ENCODE data around the gene SF3B1.

SF3B1 gene

DNA sequence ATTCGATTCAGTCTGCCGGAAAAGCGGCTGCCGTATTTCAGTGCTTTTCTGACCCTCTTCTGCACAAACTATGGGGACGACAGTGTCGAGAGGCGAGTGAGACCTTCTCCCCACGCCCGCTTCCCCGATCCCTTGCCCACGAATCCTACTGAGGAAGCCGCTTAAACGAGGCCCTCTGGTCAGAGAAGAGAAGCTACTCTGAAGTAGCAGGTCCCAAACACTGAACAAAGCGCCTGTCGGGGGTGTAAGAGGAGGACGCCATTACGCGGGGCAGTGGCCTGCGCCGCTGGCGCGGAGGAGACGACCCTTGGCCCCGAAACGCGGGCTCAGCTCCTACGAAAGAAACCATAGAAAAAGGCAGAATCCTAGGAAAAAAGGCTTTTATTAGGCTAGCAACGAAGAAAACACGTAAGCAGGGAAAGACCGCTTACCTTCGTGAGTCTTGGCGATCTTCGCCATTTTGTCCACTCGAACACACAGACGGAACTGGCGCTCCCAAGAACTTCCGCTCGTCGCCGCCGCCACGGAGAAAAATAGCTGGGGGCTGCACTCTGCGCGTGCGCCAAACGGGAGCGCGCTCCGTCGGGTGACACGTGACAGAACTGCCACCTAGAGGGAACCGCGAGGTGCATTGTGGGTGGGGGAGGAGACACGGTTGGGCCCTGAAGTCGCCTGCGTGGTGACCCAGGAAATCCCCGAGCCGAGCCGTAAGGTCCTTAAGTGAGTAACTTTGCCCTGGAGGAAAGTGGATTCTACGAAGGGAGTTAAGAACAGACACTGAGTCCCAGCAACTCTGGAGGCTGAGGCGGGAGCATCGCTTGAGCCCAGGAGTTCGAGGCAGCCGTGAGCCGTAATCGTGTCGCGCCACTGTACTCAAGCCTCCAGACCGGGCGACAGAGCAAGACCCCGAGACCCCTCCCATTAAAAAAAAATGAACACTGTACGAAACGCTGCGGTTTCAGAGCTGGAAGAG lies at the start of gene SF3B1:
Gene SF3B1 (minus strand): TSS at position 488 of the 973 bp plus-strand sequence. CDS start 29 bp downstream, at position 459.
- peak; percentile 99 for DNase-seq

GRCh38 chr2:197484248-197484647 lies 49.4 kb upstream of the SF3B1 start:
- DNase-seq, result peak; percentile 39

DNA sequence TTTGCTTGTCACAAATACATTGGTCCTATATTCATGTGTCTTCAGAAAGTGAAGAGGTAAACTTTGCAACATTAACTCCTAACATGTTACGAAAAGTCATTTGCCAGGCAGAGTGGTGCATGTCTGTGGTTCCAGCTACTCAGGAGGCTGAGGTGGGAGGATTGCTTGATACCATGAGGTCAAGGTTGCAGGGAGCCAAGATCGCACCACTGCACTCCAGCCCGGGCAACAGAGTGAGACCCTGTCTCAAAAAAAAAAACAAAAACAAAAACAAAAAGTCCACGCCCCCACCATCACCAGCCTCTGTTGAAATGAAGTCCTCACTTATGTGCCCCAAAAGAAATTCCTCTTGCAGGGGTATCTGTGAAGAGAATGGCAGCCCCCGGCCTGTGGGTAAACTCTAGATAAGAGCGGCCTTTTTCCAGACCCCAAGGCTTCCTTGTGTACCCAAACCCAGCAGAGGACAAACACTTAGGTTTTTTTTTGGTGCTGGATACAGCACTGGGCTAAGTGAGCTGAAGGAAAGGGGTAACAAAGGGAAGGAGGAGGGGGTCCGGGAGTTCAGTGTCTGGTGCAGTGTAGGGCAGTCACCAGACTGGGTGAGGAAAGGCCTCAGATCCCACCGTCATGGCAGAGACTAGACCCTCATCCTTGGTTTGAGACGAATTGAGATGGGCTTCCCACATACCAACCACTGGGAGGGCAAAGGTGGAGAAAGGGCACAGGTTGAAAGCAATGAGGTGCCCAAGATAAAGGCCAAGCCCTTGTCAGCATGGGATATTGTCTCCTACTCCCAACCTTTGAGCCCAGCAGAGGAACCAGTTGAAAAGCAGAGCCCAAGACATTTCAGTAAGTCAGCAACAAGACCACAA lies 45.6 kb upstream of the SF3B1 start:
- DNase-seq, result no peak

DNA sequence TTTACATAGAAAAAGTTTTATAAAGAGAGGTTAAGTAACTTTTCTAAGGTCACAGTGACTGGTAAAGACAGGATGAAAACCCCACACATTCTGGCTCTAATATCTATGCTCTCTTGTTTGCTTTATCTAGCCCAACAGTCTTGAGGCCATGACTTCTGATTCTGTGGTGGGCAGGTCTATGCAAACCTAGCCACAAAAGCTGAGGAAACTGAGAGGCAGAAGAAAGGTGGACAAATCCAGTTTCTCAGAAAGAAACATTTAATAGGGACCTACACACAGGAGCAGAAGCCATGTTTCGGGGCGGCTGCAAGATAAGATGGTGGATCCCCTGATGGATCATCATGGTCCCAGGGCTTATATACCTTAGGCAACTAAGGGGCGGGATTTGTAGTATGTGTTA lies 43.0 kb upstream of the SF3B1 start:
- DNase-seq, result no peak

DNA sequence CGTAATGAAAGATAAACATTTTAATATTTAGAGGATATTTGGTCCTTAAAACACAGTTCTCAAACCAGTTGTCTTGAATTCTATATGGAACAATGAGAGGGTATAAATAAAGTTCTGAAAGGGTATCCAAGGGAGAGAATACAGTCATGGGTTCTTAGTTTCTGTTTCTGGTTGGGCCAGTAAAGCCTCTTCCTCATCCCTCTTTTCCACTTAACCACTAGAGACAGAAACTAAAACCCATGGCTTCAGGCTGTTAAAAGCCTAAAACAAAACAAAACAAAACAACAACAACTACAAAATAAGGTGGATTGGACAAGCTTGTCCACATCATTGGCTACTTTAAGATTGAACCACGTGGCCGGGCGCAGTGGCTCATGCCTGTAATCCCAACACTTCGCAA lies 37.3 kb upstream of the SF3B1 start:
- no peak for DNase-seq

DNA sequence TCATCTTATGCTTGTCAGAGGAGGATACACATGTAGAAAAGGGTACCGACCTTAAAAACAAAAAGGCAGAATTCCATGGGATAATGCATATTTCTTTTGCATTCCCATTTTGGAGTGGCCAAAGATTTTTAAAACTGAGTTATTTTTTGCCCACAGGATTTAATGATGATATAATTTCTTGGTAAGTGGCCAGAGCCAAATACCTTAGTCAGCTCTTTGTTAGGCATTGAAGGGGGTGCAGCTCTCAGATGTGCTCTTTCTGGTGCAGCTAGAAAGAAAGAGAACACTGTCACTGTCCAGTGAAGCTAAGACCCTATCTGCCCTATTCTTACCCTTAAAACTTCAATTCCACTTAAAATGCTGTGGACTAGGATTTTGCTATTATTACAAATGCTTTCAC lies 29.3 kb upstream of the SF3B1 start:
- no peak for DNase-seq

- DNase-seq, result no peak
These were observed 26.2 kb upstream of the SF3B1 start for GRCh38 chr2:197461057-197461456.

- DNase-seq, result no peak
These were observed 25.8 kb upstream of the SF3B1 start for GRCh38 chr2:197460649-197461048.

DNA sequence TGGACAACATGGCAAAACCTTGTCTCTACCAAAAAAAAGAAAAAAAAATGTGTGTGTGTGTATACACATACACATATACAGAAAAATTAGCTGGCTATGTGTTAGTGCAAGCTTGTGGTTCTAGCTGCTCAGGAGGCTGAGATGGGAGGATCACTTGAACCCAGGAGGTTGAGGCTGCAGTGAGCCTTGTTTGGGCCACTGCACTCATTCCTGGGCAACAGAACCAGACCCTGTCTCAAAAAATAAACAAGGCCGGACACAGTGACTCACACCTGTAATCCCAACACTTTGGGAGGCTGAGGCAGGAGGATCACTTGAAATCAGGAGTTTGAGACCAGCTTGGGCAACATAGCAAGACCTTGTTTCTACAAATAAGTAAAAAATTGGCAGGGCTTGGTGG lies 20.6 kb upstream of the SF3B1 start:
- DNase-seq, result no peak

GRCh38 chr2:197454923-197455322 lies 20.1 kb upstream of the SF3B1 start:
- DNase-seq, result no peak

- DNase-seq, result no peak
These were observed 19.1 kb upstream of the SF3B1 start for GRCh38 chr2:197453914-197454398.

GRCh38 chr2:197453123-197453913 lies 18.5 kb upstream of the SF3B1 start, which contains the start of gene COQ10B:
Gene COQ10B (plus strand): TSS chr2:197453552. CDS start chr2:197453561, 9 bp downstream.
- peak; percentile 99 for DNase-seq

GRCh38 chr2:197452754-197453122 lies 17.9 kb upstream of the SF3B1 start:
- DNase-seq, result no peak

GRCh38 chr2:197450935-197451358 lies 16.1 kb upstream of the SF3B1 start:
- peak; percentile 10 for DNase-seq

DNA sequence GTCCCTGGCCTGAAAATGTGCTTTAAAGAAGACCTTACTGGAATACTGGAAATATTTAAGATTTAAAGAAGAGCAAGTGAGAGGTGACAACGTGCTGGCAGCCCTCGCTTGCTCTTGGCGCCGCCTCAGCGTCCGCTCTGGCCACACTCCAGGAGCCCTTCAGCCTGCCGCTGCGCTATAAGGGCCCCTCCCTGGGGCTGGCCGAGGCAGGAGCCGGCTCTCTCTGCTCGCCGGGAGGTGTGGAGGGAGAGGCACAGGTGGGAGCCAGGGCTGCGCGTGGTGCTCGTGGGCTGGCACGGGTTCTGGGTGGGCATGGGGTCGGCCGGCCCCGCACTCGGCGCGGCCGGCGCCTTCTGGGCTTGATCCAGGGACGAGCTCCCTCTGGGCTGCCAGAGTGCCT lies 15.6 kb upstream of the SF3B1 start:
- DNase-seq, result no peak

- no peak for DNase-seq
These were observed 12.0 kb upstream of the SF3B1 start for GRCh38 chr2:197446844-197447243.

- DNase-seq, result no peak
These were observed 10.9 kb upstream of the SF3B1 start for GRCh38 chr2:197445746-197446145.

- DNase-seq, result no peak
These were observed 8.0 kb upstream of the SF3B1 start for GRCh38 chr2:197442857-197443256.

GRCh38 chr2:197437380-197437779 lies 2.6 kb upstream of the SF3B1 start:
- no peak for DNase-seq

GRCh38 chr2:197435598-197436420 lies 981 bp upstream of the SF3B1 start:
- DNase-seq, result no peak

GRCh38 chr2:197433780-197434438 lies 919 bp downstream of the SF3B1 start:
- no peak for DNase-seq

All from stimulated activated CD4-positive, alpha-beta T cell treated with anti-CD3 and anti-CD28 coated beads, Interleukin-15, amount 100 ng/mL, for 24 hours (primary cell).